H1 (cell line): ENCODE measurements around the gene CTNNA3.

Experiments
- CTCF ChIP-seq, 3 experiments: IDR thresholded peaks; 1 replicate in 2 of 3; 2 replicates in 1 of 3; pipeline versions ENCODE4 v1.5.1 to v1.6.1; 2011; ENCODE audit warnings: low read length in 3 of 3, mild to moderate bottlenecking in 3 of 3, inconsistent platforms in 2 of 3, low read depth in 1 of 3, moderate library complexity in 1 of 3; ENCODE audit not compliant: insufficient read depth in 1 of 3; ENCODE audit errors: control extremely low read depth in 1 of 3
- POLR2A ChIP-seq, 2 experiments: IDR thresholded peaks; 1 replicate in 1 of 2; 2 replicates in 1 of 2; pipeline ENCODE4 v1.6.1; 2011; ENCODE audit warnings: low read depth in 2 of 2, low read length in 2 of 2, mild to moderate bottlenecking in 2 of 2; ENCODE audit errors: control extremely low read depth in 1 of 2

DNA sequence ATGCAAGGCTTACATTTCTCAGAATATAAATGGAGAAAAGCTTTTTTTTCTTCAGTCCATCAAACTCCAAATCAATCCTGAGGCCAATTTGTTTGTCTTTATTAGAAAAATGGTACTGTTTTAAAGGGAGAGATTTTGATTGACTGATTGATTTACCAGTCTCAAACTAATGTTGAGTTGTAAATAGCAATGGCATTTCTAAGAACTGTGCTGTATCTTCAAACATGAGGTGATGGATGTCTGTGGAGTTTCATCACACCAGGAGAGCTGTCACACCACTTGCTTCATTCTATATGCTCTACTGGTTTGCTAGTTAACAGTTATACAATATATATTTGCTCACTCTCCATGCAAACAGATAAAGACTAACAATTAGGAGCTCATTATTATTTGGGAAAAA, 809.1 kb downstream of the CTNNA3 start:
- no peak for TF ChIP-seq POLR2A (IDR thresholded peaks at IDR 0.05; ENCODE audit: control extremely low read depth in 1 of 2, low read depth in 2 of 2, low read length in 2 of 2)
- no peak for TF ChIP-seq CTCF (IDR thresholded peaks at IDR 0.05; ENCODE audit: control extremely low read depth in 1 of 3, insufficient read depth in 1 of 3, low read depth in 1 of 3, low read length in 3 of 3)
